ENCODE data around the gene PCDHB9.
"Not testable (repeated sequence)": the region's sequence is repeated elsewhere in the genome, so short reads cannot be mapped to it uniquely, and the experiment has no call there.

The PCDHB9 gene

DNA sequence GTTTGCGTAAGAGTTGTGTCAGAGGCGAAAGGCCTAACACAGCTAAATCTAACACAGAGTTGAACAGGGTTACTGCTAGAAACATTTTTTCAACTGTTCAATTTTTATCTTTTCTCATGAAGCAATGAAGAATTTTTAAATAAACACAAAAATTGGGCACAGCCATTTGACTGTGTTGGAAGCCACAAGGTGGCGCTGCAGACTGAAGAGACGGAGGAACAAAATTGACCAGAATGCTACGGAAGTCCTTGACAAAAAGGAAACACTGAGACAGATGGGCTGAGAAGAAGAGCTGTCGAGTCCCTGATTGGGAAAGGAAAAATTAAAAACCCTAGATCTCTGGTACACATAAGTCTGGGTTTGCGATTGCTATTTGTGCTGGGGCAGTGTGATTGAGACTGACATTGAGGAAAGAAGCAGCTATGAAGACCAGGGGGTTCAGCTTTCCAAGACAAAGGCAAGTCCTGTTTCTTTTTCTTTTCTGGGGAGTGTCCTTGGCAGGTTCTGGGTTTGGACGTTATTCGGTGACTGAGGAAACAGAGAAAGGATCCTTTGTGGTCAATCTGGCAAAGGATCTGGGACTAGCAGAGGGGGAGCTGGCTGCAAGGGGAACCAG, at the start of gene PCDHB9:
Gene PCDHB9 (plus strand): TSS at position 265 of the 616 bp plus-strand sequence. CDS start 158 bp downstream, at position 423.
- DNase-seq, result peak; percentile 10

- not testable (repeated sequence) for DNase-seq
Measured at GRCh38 chr5:141137346-141137745, 49.6 kb upstream of the PCDHB9 start.

GRCh38 chr5:141149812-141150211, 37.1 kb upstream of the PCDHB9 start, which contains the start of gene PCDHB6:
TSS of gene PCDHB6 (plus strand) at chr5:141150057. CDS start at chr5:141150258, 201 bp downstream.
- no peak for DNase-seq

- DNase-seq, result no peak
Measured at GRCh38 chr5:141150224-141150992, 36.6 kb upstream of the PCDHB9 start.

DNA sequence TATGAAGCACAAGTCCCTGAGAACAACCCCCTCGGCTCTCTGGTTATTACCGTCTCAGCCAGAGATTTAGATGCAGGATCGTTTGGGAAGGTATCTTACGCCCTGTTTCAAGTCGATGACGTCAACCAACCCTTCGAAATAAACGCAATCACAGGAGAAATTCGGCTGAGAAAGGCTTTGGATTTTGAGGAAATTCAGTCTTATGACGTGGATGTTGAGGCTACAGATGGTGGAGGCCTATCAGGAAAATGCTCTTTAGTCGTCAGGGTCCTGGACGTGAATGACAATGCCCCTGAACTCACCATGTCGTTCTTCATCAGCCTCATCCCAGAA, 36.0 kb upstream of the PCDHB9 start:
- DNase-seq, result no peak

DNA sequence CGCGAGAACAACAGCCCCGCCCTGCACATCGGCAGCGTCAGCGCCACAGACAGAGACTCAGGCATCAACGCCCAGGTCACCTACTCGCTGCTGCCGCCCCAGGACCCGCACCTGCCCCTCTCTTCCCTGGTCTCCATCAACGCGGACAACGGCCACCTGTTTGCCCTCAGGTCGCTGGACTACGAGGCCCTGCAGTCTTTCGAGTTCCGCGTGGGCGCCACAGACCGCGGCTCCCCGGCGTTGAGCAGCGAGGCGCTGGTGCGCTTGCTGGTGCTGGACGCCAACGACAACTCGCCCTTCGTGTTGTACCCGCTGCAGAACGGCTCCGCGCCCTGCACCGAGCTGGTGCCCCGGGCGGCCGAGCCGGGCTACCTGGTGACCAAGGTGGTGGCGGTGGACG, 35.3 kb upstream of the PCDHB9 start:
- DNase-seq, result not testable (repeated sequence)

DNA sequence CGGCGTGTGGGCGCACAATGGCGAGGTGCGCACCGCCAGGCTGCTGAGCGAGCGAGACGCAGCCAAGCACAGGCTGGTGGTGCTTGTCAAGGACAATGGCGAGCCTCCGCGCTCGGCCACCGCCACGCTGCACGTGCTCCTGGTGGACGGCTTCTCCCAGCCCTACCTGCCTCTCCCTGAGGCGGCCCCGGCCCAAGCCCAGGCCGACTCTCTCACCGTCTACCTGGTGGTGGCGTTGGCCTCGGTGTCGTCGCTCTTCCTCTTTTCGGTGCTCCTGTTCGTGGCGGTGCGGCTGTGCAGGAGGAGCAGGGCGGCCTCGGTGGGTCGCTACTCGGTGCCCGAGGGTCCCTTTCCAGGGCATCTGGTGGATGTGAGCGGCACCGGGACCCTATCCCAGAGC, 34.9 kb upstream of the PCDHB9 start:
- not testable (repeated sequence) for DNase-seq

DNA sequence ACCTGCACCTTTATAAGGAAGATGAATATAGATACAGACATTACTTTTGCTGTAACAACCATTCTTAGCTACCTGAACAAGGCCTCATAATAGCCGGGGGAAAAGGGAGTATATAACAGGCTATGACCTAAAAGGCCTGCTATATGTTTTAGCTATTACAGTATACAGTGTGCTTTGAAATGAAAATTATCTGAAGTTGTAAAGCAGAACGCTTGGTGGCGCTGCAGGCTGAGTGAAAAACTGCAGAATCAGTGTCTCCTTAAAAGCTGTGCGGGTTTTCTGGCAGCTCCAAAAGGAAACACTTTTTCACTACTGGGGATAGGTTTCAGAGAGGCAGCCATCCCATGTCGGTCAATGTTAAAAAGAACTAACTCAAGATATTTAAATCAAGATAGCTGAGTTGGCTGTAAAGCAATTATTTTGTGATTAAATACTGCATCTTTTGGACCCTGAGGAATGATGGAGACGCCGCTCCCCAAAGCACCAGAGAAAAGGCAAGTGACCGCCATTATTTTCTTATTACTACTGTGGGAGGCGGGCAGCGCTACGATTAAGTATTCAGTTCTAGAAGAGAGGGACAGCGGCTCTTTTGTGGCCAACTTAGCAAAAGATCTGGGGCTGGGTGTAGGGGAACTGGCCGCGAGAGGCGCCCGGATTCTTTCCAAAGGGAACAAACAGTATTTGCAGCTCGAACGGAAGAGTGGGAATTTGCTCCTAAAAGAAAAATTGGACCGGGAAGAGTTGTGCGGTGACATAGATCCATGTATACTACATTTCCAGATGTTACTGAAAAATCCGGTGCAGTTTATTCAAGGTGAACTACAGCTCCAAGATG, 31.2 kb upstream of the PCDHB9 start:
- DNase-seq, result no peak

DNA sequence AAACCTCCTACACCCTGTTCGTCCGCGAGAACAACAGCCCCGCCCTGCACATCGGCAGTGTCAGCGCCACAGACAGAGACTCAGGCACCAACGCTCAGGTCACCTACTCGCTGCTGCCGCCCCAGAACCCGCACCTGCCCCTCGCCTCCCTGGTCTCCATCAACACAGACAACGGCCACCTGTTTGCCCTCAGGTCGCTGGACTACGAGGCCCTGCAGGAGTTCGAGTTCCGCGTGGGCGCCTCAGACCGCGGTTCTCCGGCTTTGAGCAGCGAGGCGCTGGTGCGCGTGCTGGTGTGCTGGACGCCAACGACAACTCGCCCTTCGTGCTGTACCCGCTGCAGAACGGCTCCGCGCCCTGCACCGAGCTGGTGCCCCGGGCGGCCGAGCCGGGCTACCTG, 29.6 kb upstream of the PCDHB9 start:
- not testable (repeated sequence) for DNase-seq

GRCh38 chr5:141157901-141158300, 29.1 kb upstream of the PCDHB9 start:
- not testable (repeated sequence) for DNase-seq

DNA sequence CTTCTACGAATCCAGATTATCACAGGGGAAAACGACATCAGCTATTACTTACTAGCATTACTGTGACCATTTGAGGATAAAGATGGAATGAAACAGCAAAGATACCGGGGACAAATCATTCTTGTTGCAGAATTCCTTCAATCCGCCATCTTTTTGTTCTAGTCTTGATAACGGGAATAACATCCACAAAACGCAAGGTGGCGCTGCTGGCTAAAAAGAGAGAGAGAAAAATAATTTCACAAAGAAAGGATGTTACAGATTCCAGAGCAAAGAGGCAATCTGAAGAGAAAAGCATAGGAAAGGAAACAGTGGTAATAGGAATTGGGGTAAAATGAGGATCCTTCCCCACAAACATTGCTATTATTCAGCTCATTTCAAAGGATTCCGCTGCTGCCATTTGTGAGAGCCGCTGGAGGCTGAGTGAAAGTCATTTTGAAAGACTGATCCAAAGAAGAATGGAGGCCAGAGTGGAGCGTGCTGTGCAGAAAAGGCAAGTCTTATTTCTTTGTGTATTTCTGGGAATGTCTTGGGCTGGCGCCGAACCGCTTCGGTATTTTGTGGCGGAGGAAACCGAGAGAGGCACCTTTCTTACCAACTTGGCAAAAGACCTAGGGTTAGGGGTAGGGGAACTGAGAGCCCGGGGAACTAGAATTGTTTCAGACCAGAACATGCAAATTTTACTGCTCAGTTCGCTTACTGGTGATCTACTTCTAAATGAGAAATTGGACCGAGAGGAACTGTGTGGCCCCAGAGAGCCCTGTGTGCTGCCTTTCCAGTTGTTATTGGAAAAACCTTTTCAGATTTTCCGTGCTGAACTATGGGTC, 14.4 kb upstream of the PCDHB9 start, which contains the start of gene PCDHB7:
Gene PCDHB7 (plus strand): TSS at position 264 of the 824 bp plus-strand sequence. CDS start 192 bp downstream, at position 456.
- DNase-seq, result no peak

DNA sequence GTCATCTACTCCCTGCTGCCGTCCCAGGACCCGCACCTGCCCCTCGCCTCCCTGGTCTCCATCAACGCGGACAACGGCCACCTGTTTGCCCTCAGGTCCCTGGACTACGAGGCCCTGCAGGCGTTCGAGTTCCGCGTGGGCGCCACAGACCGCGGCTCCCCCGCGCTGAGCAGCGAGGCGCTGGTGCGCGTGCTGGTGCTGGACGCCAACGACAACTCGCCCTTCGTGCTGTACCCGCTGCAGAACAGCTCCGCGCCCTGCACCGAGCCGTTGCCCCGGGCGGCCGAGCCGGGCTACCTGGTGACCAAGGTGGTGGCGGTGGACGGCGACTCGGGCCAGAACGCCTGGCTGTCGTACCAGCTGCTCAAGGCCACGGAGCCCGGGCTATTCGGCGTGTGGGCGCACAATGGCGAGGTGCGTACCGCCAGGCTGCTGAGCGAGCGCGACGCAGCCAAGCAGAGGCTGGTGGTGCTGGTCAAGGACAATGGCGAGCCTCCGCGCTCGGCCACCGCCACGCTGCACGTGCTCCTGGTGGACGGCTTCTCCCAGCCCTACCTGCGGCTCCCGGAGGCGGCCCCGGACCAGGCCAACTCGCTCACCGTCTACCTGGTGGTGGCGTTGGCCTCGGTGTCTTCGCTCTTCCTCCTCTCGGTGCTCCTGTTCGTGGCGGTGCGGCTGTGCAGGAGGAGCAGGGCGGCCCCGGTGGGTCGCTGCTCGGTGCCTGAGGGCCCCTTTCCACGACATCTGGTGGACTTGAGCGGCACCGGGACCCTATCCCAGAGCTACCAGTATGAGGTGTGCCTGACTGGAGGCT, 12.5 kb upstream of the PCDHB9 start:
- not testable (repeated sequence) for DNase-seq

DNA sequence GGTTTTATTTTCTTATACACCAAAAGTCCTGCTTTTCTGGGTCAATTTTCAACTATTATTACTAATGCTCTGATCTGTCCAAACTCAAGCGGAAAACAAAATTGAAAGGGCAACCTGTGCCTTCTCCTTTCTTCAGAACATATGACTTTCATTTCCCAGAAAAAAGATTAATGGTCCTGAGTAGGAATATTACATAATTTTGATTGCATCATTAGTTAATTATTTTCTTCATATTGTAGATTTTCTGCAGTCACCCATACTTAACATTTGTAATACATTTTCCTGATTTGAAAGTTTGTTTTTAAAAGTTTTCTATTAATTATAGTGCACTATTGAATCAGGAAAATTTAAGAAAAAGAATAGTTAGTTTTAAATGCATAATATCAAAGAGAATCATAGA, 11.0 kb upstream of the PCDHB9 start:
- DNase-seq, result no peak

GRCh38 chr5:141177577-141178191, 9.3 kb upstream of the PCDHB9 start, which contains the start of gene PCDHB8:
TSS of gene PCDHB8 (plus strand) at chr5:141177790. CDS start at chr5:141178035, 245 bp downstream.
- not testable (repeated sequence) for DNase-seq

- DNase-seq, result not testable (repeated sequence)
Measured at GRCh38 chr5:141179371-141179770, 7.6 kb upstream of the PCDHB9 start.

DNA sequence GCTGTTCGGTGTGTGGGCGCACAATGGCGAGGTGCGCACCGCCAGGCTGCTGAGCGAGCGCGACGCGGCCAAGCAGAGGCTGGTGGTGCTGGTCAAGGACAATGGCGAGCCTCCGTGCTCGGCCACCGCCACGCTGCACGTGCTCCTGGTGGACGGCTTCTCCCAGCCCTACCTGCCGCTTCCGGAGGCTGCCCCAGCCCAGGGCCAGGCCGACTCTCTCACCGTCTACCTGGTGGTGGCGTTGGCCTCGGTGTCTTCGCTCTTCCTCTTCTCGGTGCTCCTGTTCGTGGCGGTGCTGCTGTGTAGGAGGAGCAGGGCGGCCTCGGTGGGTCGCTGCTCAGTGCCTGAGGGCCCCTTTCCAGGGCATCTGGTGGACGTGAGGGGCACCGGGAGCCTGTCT, 7.1 kb upstream of the PCDHB9 start:
- not testable (repeated sequence) for DNase-seq

DNA sequence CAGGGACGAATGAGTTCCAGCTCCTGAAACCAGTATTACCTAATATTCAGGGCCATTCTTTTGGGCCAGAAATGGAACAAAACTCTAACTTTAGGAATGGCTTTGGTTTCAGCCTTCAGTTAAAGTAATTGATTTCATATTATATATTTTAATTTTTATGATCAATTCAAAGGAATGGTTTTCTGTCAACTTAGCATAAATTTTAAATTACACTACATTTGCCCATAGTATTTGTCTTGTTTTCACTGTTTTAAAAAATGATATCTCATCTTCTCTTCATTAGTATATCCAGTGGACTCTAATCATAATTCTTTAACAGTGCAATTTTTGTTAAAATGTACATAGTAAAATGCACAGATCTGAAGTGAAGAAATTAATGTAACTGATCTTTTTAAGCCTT, 6.6 kb upstream of the PCDHB9 start:
- DNase-seq, result no peak

- DNase-seq, result no peak
Measured at GRCh38 chr5:141182248-141182647, 4.7 kb upstream of the PCDHB9 start, which contains the start of gene PCDHB16. TSS of gene PCDHB16 (plus strand) at chr5:141182387. CDS start at chr5:141182560, 173 bp downstream.

DNA sequence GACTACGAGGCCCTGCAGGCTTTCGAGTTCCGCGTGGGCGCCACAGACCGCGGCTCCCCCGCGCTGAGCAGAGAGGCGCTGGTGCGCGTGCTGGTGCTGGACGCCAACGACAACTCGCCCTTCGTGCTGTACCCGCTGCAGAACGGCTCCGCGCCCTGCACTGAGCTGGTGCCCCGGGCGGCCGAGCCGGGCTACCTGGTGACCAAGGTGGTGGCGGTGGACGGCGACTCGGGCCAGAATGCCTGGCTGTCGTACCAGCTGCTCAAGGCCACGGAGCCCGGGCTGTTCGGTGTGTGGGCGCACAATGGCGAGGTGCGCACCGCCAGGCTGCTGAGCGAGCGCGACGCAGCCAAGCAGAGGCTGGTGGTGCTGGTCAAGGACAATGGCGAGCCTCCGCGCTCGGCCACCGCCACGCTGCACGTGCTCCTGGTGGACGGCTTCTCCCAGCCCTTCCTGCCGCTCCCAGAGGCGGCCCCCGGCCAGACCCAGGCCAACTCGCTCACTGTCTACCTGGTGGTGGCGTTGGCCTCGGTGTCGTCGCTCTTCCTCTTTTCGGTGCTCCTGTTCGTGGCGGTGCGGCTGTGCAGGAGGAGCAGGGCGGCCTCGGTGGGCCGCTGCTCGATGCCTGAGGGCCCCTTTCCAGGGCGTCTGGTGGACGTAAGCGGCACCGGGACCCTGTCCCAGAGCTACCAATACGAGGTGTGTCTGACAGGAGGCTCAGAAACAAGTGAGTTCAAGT, 2.7 kb upstream of the PCDHB9 start:
- not testable (repeated sequence) for DNase-seq

GRCh38 chr5:141188682-141189081, 1.7 kb downstream of the PCDHB9 start:
- not testable (repeated sequence) for DNase-seq

Measured in NCI-H187 treated with DMSO at 0.1 percent for 48 hours (cell line).